Ishikawa (cell line): ENCODE results near the gene KCNK1.

Experiments
- CEBPB ChIP-seq: IDR thresholded peaks from 2 replicates; pipeline ENCODE4 v1.6.1; 2012
- EGR1 ChIP-seq: IDR thresholded peaks from 2 replicates; pipeline ENCODE4 v1.6.1; 2012
- EP300 ChIP-seq: IDR thresholded peaks from 2 replicates; pipeline ENCODE4 v1.6.1; 2012; ENCODE audit warnings: borderline replicate concordance
- MAX ChIP-seq: IDR thresholded peaks from 2 replicates; pipeline ENCODE4 v1.6.1; 2012
- NFIC ChIP-seq: IDR thresholded peaks from 2 replicates; pipeline ENCODE4 v1.6.1; 2012
- RAD21 ChIP-seq: IDR thresholded peaks from 2 replicates; pipeline ENCODE4 v1.6.1; 2012; ENCODE audit warnings: low read depth
- REST ChIP-seq: IDR thresholded peaks from 2 replicates; pipeline ENCODE4 v1.6.1; 2012; ENCODE audit warnings: low read depth, mild to moderate bottlenecking
- TAF1 ChIP-seq: IDR thresholded peaks from 2 replicates; pipeline ENCODE4 v1.6.1; 2012; ENCODE audit warnings: low read depth, mild to moderate bottlenecking
- TEAD4 ChIP-seq: IDR thresholded peaks from 2 replicates; pipeline ENCODE4 v1.6.1; 2012
- USF1 ChIP-seq: IDR thresholded peaks from 2 replicates; pipeline ENCODE4 v1.6.1; 2012
- ZBTB7A ChIP-seq: IDR thresholded peaks from 2 replicates; pipeline ENCODE4 v1.6.1; 2012; ENCODE audit warnings: low read depth

- TF ChIP-seq REST: no peak
- no peak for TF ChIP-seq CEBPB
- no peak for TF ChIP-seq EGR1
- no peak for TF ChIP-seq NFIC
- TF ChIP-seq TEAD4: no peak
- no peak for TF ChIP-seq MAX
- TF ChIP-seq RAD21: no peak
- no peak for TF ChIP-seq TAF1
- TF ChIP-seq USF1: no peak
- TF ChIP-seq EP300: no peak
- no peak for TF ChIP-seq ZBTB7A
Measured at GRCh38 chr1:233636503-233636877, 22.6 kb downstream of the KCNK1 start.
